DOHH2 (cell line): ENCODE measurements around the gene ALK.

ENCODE experiments used
- H3F3A ChIP-seq: fragments of 200-600 bp; sonication (generic), shearing (Covaris generic); 2 replicates; pipeline ENCODE4 v1.6.0; 2016; ENCODE audit warnings: antibody characterized with exemption, mild to moderate bottlenecking; ENCODE audit not compliant: control insufficient read depth, insufficient read depth
- H3K27ac ChIP-seq: fragments of 200-600 bp; sonication (generic); 2 replicates; pipeline ENCODE4 v1.5.1; 2014; ENCODE audit warnings: low read depth, mild to moderate bottlenecking, low read length, moderate library complexity
- H3K27me3 ChIP-seq: fragments of 200-600 bp; sonication (generic); 2 replicates; pipeline ENCODE4 v1.6.1; 2014; ENCODE audit warnings: mild to moderate bottlenecking, low read length, mixed read lengths; ENCODE audit not compliant: control insufficient read depth
- H3K36me3 ChIP-seq: fragments of 200-600 bp; sonication (generic); 2 replicates; pipeline ENCODE4 v1.6.1; 2014; ENCODE audit warnings: mild to moderate bottlenecking, low read length, moderate library complexity, mixed read lengths; ENCODE audit not compliant: control insufficient read depth
- H3K4me1 ChIP-seq: fragments of 200-600 bp; sonication (generic); 2 replicates; pipeline ENCODE4 v1.6.1; 2014; ENCODE audit warnings: mild to moderate bottlenecking, low read length, mixed read lengths; ENCODE audit not compliant: control insufficient read depth
- H3K4me2 ChIP-seq: fragments of 200-600 bp; sonication (generic); 2 replicates; pipeline ENCODE4 v1.6.0; 2014; ENCODE audit warnings: mild to moderate bottlenecking, low read length, moderate library complexity
- H3K4me3 ChIP-seq: fragments of 200-600 bp; sonication (generic); 2 replicates; pipeline ENCODE4 v1.5.1; 2014; ENCODE audit warnings: mild to moderate bottlenecking, low read length, mixed read lengths
- H3K79me2 ChIP-seq: fragments of 200-600 bp; sonication (generic); 2 replicates; pipeline ENCODE4 v1.6.1; 2014; ENCODE audit warnings: mild to moderate bottlenecking, low read length, mixed read lengths; ENCODE audit not compliant: control insufficient read depth
- H3K9me2 ChIP-seq: fragments of 200-600 bp; sonication (generic); replicated peaks from 2 replicates; pipeline ENCODE4 v1.6.1; 2014; ENCODE audit warnings: mild to moderate bottlenecking, low read length, mixed read lengths; ENCODE audit not compliant: control insufficient read depth
- H3K9me3 ChIP-seq: fragments of 200-600 bp; sonication (generic); 2 replicates; pipeline ENCODE4 v1.6.1; 2014; ENCODE audit warnings: antibody characterized with exemption, low read length, mixed read lengths; ENCODE audit not compliant: control insufficient read depth, insufficient read depth
- H4K20me1 ChIP-seq: fragments of 200-600 bp; sonication (generic); 2 replicates; pipeline ENCODE4 v1.6.0; 2014; ENCODE audit warnings: low read depth, mild to moderate bottlenecking, antibody characterized with exemption, low read length, moderate library complexity; ENCODE audit not compliant: control insufficient read depth, insufficient read depth
- EZH2phosphoT487 ChIP-seq: fragments of 200-600 bp; sonication (generic); IDR thresholded peaks from 2 replicates; pipeline ENCODE4 v1.6.1; 2017; ENCODE audit warnings: borderline replicate concordance, mild to moderate bottlenecking, antibody characterized with exemption, low read length, moderate library complexity, mixed read lengths
- TF ChIP-seq, protein P1 (sequence below): fragments of 200-600 bp; sonication (generic); IDR thresholded peaks from one replicate; pipeline ENCODE4 v1.5.1; 2014; ENCODE audit warnings: antibody characterized with exemption, mild to moderate bottlenecking, low read depth, low read length; ENCODE audit not compliant: poor library complexity, severe bottlenecking

The ALK gene

DNA sequence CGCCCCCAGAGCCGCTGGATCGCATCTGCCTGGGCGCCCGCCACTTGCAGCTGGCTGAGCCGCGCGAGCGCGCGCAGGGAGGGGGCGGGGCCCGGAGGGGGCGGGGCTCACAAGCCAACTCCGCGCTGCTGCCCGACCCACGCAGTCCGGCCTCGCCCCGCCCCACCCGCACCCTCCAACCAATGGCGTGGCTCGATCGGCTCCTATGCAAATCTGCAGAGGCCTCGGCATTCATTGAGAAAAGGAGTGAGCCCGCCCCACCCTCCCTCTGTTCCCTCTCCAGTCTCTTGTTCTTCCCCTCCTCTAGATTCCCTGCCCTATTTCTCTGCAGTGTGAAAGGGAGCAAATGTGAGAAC lies at the start of gene ALK:
ALK (minus strand) TSS at position 27 of the 356 bp plus-strand sequence. CDS start 927 bp downstream, outside the sequence.
- Histone ChIP-seq H4K20me1 (no peaks in the 10 kb centered on the region), H3K4me1 (no peaks in the 10 kb centered on the region), H3K4me3 (no peak within 1 kb of the TSS), H3K9me3 (no peaks in the 10 kb centered on the region), H3K4me2 (no peak within 1 kb of the TSS), H3K79me2 (no peaks in the 10 kb centered on the region), H3K27me3 (peaks cover 17% of the 10 kb centered on the region), H3F3A (no peaks in the 10 kb centered on the region), H3K27ac (no peak within 1 kb of the TSS), H3K36me3 (no peaks in the 10 kb centered on the region), H3K9me2 (no peaks in the 10 kb centered on the region)
- TF ChIP-seq, protein P1, sequence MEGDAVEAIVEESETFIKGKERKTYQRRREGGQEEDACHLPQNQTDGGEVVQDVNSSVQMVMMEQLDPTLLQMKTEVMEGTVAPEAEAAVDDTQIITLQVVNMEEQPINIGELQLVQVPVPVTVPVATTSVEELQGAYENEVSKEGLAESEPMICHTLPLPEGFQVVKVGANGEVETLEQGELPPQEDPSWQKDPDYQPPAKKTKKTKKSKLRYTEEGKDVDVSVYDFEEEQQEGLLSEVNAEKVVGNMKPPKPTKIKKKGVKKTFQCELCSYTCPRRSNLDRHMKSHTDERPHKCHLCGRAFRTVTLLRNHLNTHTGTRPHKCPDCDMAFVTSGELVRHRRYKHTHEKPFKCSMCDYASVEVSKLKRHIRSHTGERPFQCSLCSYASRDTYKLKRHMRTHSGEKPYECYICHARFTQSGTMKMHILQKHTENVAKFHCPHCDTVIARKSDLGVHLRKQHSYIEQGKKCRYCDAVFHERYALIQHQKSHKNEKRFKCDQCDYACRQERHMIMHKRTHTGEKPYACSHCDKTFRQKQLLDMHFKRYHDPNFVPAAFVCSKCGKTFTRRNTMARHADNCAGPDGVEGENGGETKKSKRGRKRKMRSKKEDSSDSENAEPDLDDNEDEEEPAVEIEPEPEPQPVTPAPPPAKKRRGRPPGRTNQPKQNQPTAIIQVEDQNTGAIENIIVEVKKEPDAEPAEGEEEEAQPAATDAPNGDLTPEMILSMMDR = no peak
- TF ChIP-seq EZH2phosphoT487 = no peak

DNA sequence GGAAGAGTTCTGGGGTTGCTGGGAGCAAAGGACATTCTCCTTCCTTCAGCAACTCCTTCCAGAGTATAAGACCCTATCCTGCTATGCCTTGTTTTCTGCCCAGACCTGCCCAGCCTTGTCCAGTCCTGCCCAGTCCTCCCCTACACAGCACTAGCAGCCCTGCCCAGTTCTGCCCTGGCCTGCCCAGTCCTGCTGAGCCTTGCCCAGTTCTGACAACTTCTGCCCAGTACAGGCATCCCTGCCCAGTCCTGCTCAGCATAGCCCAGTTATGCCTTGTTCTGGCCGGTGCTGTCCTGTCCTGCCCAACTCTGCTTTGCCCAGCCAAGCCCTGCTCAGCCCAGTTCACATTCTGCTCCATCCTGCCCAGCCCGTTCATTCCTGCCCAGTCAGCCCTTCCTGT lies 44.9 kb upstream of the ALK start:
- Histone ChIP-seq H3F3A (no peaks in the 10 kb centered on the region), H3K27me3 (peaks cover 20% of the 10 kb centered on the region), H4K20me1 (no peaks in the 10 kb centered on the region), H3K79me2 (no peaks in the 10 kb centered on the region), H3K4me1 (no peaks in the 10 kb centered on the region), H3K4me3 (no peak overlapping the region), H3K9me2 (no peaks in the 10 kb centered on the region), H3K27ac (no peak overlapping the region), H3K4me2 (no peak overlapping the region), H3K9me3 (no peaks in the 10 kb centered on the region), H3K36me3 (no peaks in the 10 kb centered on the region)
- TF ChIP-seq, protein P1 = no peak
- no peak for TF ChIP-seq EZH2phosphoT487

DNA sequence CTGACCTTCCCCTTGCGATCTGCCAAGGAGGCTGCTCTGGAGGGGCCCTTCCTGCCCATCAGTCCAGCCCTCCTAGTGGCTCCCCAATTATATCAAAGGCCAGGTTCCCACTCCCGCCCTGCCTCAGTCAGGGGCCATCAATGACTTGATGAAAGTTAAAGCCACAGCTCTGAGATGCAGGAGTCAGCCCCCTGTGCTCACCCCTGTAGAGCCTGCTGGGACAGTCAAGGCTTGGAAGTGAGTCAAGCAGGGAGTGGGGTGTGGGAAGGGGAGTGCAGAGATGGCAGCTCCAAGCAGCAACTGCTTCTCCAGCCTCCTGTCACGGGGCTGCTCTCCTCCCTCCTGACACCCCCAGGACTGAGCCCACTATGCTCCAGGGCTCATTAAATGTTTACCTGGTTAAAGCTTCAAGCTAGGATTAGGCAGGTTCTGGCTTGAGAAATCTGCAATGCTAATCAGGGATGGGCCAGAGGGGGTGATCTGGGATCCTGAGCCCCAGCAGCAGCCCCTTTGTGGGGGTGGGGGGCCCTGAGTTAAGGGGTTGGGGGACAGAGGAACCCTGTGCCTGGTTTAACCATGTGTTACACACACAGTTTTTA lies 42.7 kb upstream of the ALK start:
- H3K27me3 ChIP-seq = peaks cover 20% of the 10 kb centered on the region

More for the DNA sequence above, 42.7 kb upstream of the ALK start:
- Histone ChIP-seq H3K9me3 (no peaks in the 10 kb centered on the region), H3K4me1 (no peaks in the 10 kb centered on the region), H4K20me1 (no peaks in the 10 kb centered on the region), H3K9me2 (no peaks in the 10 kb centered on the region), H3K4me3 (no peak overlapping the region), H3K79me2 (no peaks in the 10 kb centered on the region), H3K4me2 (no peak overlapping the region), H3K36me3 (no peaks in the 10 kb centered on the region), H3K27ac (no peak overlapping the region), H3F3A (no peaks in the 10 kb centered on the region)
- TF ChIP-seq, protein P1 = no peak
- TF ChIP-seq EZH2phosphoT487 = no peak
